DOHH2 (cell line): ENCODE results near the gene PHF11.

Experiments used
- H3F3A ChIP-seq: fragments of 200-600 bp; sonication (generic), shearing (Covaris generic); 2 replicates; pipeline ENCODE4 v1.6.0; 2016; ENCODE audit warnings: antibody characterized with exemption, mild to moderate bottlenecking; ENCODE audit not compliant: control insufficient read depth, insufficient read depth
- H3K27ac ChIP-seq: fragments of 200-600 bp; sonication (generic); 2 replicates; pipeline ENCODE4 v1.5.1; 2014; ENCODE audit warnings: low read depth, mild to moderate bottlenecking, low read length, moderate library complexity
- H3K27me3 ChIP-seq: fragments of 200-600 bp; sonication (generic); 2 replicates; pipeline ENCODE4 v1.6.1; 2014; ENCODE audit warnings: mild to moderate bottlenecking, low read length, mixed read lengths; ENCODE audit not compliant: control insufficient read depth
- H3K36me3 ChIP-seq: fragments of 200-600 bp; sonication (generic); 2 replicates; pipeline ENCODE4 v1.6.1; 2014; ENCODE audit warnings: mild to moderate bottlenecking, low read length, moderate library complexity, mixed read lengths; ENCODE audit not compliant: control insufficient read depth
- H3K4me1 ChIP-seq: fragments of 200-600 bp; sonication (generic); 2 replicates; pipeline ENCODE4 v1.6.1; 2014; ENCODE audit warnings: mild to moderate bottlenecking, low read length, mixed read lengths; ENCODE audit not compliant: control insufficient read depth
- H3K4me2 ChIP-seq: fragments of 200-600 bp; sonication (generic); 2 replicates; pipeline ENCODE4 v1.6.0; 2014; ENCODE audit warnings: mild to moderate bottlenecking, low read length, moderate library complexity
- H3K4me3 ChIP-seq: fragments of 200-600 bp; sonication (generic); 2 replicates; pipeline ENCODE4 v1.5.1; 2014; ENCODE audit warnings: mild to moderate bottlenecking, low read length, mixed read lengths
- H3K79me2 ChIP-seq: fragments of 200-600 bp; sonication (generic); 2 replicates; pipeline ENCODE4 v1.6.1; 2014; ENCODE audit warnings: mild to moderate bottlenecking, low read length, mixed read lengths; ENCODE audit not compliant: control insufficient read depth
- H3K9me2 ChIP-seq: fragments of 200-600 bp; sonication (generic); replicated peaks from 2 replicates; pipeline ENCODE4 v1.6.1; 2014; ENCODE audit warnings: mild to moderate bottlenecking, low read length, mixed read lengths; ENCODE audit not compliant: control insufficient read depth
- H3K9me3 ChIP-seq: fragments of 200-600 bp; sonication (generic); 2 replicates; pipeline ENCODE4 v1.6.1; 2014; ENCODE audit warnings: antibody characterized with exemption, low read length, mixed read lengths; ENCODE audit not compliant: control insufficient read depth, insufficient read depth
- H4K20me1 ChIP-seq: fragments of 200-600 bp; sonication (generic); 2 replicates; pipeline ENCODE4 v1.6.0; 2014; ENCODE audit warnings: low read depth, mild to moderate bottlenecking, antibody characterized with exemption, low read length, moderate library complexity; ENCODE audit not compliant: control insufficient read depth, insufficient read depth
- CTCF ChIP-seq: fragments of 200-600 bp; sonication (generic); IDR thresholded peaks from one replicate; pipeline ENCODE4 v1.5.1; 2014; ENCODE audit warnings: antibody characterized with exemption, mild to moderate bottlenecking, low read depth, low read length; ENCODE audit not compliant: poor library complexity, severe bottlenecking
- EZH2phosphoT487 ChIP-seq: fragments of 200-600 bp; sonication (generic); IDR thresholded peaks from 2 replicates; pipeline ENCODE4 v1.6.1; 2017; ENCODE audit warnings: borderline replicate concordance, mild to moderate bottlenecking, antibody characterized with exemption, low read length, moderate library complexity, mixed read lengths

PHF11 gene

GRCh38 chr13:49457221-49457620 lies 38.5 kb upstream of the PHF11 start:
- H3K27ac ChIP-seq: no peak overlapping the region
- peaks cover 34% of the 10 kb centered on the region for H3K79me2 ChIP-seq
- H3K4me1 ChIP-seq: peaks cover 35% of the 10 kb centered on the region
- H3K36me3 ChIP-seq: peaks cover 57% of the 10 kb centered on the region
- TF ChIP-seq EZH2phosphoT487 (no peak), CTCF (no peak)
- H4K20me1 ChIP-seq: no peaks in the 10 kb centered on the region
- H3K4me2 ChIP-seq: no peak overlapping the region
- H3K9me2 ChIP-seq: no peaks in the 10 kb centered on the region
- H3K9me3 ChIP-seq: peaks cover 4% of the 10 kb centered on the region; the same call in 1 of the 2 replicates
- no peaks in the 10 kb centered on the region for H3K27me3 ChIP-seq
- H3K4me3 ChIP-seq: no peak overlapping the region
- H3F3A ChIP-seq: 0 out of 2 replicates have a peak, but pooled peaks cover 3% of the 10 kb centered on the region

DNA sequence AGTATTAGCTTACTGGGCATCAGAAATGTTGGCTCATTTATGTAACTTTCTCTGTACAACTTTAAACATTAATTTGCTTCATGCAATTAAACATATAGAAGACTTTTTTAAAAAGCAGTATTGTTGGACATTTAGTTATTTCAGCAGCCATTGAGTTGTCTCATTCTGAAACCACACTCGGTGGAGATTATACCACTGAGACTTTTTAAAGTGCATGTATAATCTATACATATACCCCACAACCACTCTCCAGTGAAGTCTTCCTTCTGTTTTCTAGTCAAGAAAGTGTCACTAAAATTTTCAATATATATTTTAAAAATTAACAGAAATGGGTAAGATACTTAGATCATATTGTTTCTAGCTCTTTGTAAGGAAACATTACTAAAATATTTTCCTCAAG lies 36.2 kb upstream of the PHF11 start:
- Histone ChIP-seq H3K9me3 (peaks cover 4% of the 10 kb centered on the region; the same call in 1 of the 2 replicates), H3K9me2 (no peaks in the 10 kb centered on the region), H3K79me2 (peaks cover 16% of the 10 kb centered on the region), H3K27ac (no peak overlapping the region), H3K4me2 (no peak overlapping the region), H3K4me3 (no peak overlapping the region), H3K4me1 (peaks cover 11% of the 10 kb centered on the region), H3K36me3 (peaks cover 67% of the 10 kb centered on the region), H3K27me3 (no peaks in the 10 kb centered on the region), H3F3A (no peaks in the 10 kb centered on the region), H4K20me1 (no peaks in the 10 kb centered on the region)
- TF ChIP-seq EZH2phosphoT487 (no peak), CTCF (no peak)

- peaks cover 4% of the 10 kb centered on the region; the same call in 1 of the 2 replicates for H3K9me3 ChIP-seq
- H3F3A ChIP-seq: no peaks in the 10 kb centered on the region
- no peaks in the 10 kb centered on the region for H3K4me1 ChIP-seq
- H3K4me3 ChIP-seq: no peak overlapping the region
- no peak overlapping the region for H3K27ac ChIP-seq
- no peak overlapping the region for H3K4me2 ChIP-seq
- H4K20me1 ChIP-seq: no peaks in the 10 kb centered on the region
- TF ChIP-seq CTCF: no peak
- H3K79me2 ChIP-seq: no peaks in the 10 kb centered on the region
- no peaks in the 10 kb centered on the region for H3K9me2 ChIP-seq
- no peaks in the 10 kb centered on the region for H3K27me3 ChIP-seq
- peaks cover 79% of the 10 kb centered on the region for H3K36me3 ChIP-seq
Observed at GRCh38 chr13:49464085-49464484, 31.7 kb upstream of the PHF11 start.
